ENCODE data around the gene ITGA11.

- TF ChIP-seq CTCF (IDR thresholded peaks at IDR 0.05; ENCODE audit: low read length) (no peak), EZH2 (IDR thresholded peaks at IDR 0.05; ENCODE audit: borderline replicate concordance, low read length) (no peak)
Observed at GRCh38 chr15:68330416-68330815, 101.5 kb downstream of the ITGA11 start.

Data from OCI-LY1 (cell line).